Measurements from ENCODE around the gene ROBO2.

The ROBO2 gene

DNA sequence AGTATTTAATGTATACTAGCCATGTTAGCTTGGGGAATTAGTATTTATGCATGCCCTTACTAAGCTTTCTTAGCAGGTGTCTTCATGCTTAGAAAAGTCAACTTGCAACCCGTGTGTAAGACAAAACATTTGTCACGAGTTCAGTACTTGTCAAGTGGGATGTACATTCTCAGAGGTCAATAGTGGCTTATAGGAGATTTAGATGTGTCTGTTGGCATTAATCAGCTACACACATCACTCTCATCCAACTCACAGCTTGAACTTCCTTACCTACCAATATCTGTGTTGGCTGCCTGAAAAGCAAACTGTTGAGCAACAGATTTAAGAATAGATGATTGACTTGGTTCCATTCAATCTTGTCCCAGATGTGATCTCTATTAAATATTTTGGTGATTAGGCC, 109.5 kb downstream of the ROBO2 start:
- TF ChIP-seq, protein P1, sequence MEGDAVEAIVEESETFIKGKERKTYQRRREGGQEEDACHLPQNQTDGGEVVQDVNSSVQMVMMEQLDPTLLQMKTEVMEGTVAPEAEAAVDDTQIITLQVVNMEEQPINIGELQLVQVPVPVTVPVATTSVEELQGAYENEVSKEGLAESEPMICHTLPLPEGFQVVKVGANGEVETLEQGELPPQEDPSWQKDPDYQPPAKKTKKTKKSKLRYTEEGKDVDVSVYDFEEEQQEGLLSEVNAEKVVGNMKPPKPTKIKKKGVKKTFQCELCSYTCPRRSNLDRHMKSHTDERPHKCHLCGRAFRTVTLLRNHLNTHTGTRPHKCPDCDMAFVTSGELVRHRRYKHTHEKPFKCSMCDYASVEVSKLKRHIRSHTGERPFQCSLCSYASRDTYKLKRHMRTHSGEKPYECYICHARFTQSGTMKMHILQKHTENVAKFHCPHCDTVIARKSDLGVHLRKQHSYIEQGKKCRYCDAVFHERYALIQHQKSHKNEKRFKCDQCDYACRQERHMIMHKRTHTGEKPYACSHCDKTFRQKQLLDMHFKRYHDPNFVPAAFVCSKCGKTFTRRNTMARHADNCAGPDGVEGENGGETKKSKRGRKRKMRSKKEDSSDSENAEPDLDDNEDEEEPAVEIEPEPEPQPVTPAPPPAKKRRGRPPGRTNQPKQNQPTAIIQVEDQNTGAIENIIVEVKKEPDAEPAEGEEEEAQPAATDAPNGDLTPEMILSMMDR (IDR thresholded peaks at IDR 0.05), result no peak

GRCh38 chr3:77150028-77150427, 110.1 kb downstream of the ROBO2 start:
- TF ChIP-seq, protein P1 (IDR thresholded peaks at IDR 0.05), result no peak

DNA sequence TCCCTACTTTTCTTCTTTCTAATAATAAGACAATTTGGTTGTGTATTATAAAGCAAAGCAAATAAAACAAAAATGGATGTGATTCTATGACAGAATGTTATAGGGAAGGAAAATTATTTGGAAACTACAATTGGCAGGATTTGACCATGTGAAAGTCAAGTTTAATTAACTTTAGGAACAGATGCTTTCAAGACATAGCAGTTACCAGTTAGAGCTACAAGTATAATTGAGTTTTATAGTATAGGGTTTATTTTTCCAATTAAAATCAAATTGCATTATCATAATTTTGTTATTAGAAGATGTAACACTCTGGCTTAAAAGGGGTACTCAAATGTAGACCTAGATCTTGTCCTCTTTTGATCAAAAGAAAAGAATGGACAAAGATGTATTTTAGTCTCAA, 110.9 kb downstream of the ROBO2 start:
- TF ChIP-seq, protein P1 (IDR thresholded peaks at IDR 0.05), result no peak

DNA sequence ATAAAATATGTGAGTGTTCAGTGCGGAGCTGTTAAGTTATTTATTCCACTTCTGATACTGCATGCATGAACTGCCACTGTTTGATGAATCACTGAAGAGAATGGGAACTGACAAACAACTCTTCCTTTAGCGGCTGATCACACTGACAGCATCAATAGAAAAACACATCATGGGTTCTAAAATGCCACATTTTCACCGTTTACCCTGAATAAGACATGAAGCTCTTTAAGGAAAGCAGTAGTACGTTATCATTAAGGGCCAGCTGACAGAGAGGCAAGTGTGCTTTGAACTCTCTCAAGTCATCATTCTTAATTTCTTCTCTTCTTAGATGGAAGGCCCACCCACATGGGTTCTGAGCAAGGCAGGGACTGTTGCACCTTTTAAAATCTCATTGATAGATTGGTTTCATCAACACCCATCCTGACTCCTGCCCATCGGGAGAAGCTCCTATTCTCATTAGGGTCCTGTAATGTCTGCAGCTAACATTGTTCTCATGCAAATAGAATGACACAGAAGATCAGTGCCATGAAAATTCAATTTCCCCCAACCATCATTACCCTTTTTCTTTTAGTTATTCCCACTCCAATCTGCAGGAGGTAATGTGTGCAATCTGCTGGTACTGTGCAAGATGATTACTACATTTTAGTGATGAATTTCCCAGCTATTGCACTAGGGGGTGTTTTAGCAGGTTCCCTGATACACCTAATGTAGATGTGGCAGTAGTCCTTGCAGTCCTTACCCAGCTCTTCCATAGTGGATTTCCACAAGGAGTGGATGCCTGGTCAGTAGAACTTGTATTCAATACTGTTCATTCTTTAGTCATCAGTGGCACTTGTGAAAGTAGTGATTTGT, 119.1 kb downstream of the ROBO2 start:
- TF ChIP-seq, protein P1 (IDR thresholded peaks at IDR 0.05), result peak; percentile 11; the same call in 1 of the 2 replicates

- TF ChIP-seq, protein P1 (IDR thresholded peaks at IDR 0.05), result no peak
Measured at GRCh38 chr3:77160931-77161497, 121.1 kb downstream of the ROBO2 start.

- TF ChIP-seq, protein P1 (IDR thresholded peaks at IDR 0.05), result no peak
Measured at GRCh38 chr3:77169823-77170222, 129.9 kb downstream of the ROBO2 start.

GRCh38 chr3:77171026-77171425, 131.1 kb downstream of the ROBO2 start:
- TF ChIP-seq, protein P1 (IDR thresholded peaks at IDR 0.05), result no peak
